HG03571 (cell line): ENCODE measurements around the gene IGSF9B.
A peak's percentile ranks its signal among the peaks of the same experiment; 100 is the strongest.

Source experiments
- ATAC-seq: cut with Tn5 transposase; IDR thresholded peaks from one replicate; pipeline ENCODE4 v1.9.1; 2021; ENCODE audit not compliant: unreplicated experiment

Gene IGSF9B

DNA sequence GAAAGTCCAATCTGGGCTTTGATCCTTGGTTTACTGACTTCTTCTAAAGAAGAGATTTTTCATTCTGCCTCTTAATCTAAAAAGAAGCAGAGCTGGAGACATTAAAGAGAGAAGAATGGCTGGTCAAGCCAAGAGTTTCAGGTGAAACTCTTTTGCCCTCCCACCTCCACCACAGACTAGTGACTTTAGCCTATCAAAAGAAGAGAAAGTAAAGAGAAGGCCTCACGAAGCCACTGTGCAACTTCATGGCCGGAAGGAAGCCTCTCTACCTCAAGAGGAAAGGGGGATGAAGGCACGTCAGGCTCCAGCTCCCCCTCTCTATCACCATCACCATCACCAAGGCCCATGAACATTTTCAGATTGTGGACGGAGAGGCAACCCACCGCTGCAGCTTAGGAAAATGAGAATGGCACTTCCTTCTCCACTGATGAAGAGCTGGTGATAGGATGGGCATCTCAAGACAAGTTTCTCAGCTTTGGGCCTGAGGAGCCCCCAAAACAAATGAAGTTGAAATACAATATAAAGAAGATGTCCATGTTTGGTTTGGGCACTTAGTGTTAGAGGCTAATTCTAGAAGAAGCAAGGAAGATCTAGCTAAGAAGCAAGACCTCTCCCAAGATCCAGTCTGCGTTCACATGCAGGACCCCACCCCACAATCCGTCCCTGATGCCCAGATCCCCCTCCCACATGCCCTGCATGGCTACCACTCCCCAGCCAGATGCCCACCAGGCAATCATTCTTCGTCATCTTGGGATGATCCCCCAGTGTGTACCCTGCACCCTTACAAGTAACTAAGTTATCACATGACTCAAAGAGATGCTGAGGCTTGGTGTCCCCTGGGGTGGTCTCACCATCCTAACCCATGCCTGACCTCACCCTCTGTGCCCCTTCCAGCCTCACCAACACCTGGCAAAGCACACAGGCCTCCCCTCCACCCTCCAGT, 52.6 kb downstream of the IGSF9B start:
- ATAC-seq, result no peak

DNA sequence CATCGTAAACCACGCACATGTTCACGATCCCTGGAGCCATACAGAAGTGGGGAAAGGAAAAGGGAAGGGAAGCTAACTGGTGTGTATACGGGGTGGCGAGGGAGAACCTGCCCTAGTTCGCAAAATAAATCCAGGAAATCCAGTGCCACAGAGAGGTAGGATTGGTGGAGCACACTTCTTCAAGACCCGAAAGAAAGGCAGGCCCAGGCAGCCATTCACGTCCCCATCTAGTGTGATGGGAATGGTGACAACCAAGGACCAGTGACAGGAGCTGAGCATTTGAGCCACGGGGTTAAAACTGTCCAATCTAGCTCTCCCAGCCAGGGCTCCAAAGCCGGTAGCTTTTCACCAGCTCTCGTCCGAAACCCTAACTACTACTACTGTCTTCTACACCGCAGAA, 53.7 kb downstream of the IGSF9B start:
- ATAC-seq, result no peak

DNA sequence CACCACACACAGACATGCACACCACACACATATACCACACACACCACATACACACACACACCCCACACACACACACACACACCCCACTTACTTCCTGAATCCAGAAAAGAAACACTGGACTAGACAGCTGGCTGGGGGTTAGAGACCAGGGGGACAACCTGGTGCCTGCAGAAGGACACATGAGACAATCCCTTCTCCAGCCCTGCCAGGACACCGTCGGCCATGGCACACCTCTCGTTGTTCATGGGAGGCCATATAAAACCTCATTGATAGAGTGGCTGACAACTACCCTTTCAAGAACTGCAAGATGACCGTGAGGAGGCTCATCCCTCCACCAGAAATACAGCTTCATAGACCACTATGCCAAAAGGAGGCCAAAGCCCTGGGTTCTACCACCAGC, 54.3 kb downstream of the IGSF9B start:
- ATAC-seq, result no peak

DNA sequence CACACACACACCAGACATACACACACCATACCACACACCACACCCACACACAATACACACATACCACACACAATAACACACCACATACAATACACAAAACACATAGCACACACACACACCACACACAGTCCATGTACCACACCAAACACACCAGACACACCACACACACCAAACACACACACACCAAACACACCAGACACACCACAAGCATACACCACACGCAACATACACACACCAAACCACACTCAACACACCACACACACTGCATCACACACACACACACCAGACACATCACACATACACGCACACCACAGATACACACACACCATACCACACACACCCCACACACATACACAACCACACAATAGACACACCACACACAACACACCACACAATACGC, 54.8 kb downstream of the IGSF9B start:
- ATAC-seq, result no peak

DNA sequence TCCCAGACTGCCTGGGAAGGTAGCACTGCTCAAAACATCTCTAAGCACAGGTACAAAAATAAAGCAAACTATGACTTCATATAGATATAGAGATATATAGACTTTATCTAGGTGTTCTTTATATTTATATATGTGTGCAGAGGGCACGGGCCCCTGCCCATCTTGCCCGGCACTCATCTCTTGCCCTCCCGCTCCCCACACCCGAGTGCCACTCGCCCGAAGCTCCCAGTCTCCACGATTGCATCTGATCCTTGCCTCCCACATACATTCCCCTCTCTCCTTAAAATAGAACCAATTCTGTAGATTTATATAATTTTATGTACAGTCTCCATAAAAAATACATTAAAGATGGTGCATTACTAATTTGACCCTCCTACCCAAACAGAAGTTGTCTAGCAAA, 55.5 kb downstream of the IGSF9B start:
- ATAC-seq, result no peak

DNA sequence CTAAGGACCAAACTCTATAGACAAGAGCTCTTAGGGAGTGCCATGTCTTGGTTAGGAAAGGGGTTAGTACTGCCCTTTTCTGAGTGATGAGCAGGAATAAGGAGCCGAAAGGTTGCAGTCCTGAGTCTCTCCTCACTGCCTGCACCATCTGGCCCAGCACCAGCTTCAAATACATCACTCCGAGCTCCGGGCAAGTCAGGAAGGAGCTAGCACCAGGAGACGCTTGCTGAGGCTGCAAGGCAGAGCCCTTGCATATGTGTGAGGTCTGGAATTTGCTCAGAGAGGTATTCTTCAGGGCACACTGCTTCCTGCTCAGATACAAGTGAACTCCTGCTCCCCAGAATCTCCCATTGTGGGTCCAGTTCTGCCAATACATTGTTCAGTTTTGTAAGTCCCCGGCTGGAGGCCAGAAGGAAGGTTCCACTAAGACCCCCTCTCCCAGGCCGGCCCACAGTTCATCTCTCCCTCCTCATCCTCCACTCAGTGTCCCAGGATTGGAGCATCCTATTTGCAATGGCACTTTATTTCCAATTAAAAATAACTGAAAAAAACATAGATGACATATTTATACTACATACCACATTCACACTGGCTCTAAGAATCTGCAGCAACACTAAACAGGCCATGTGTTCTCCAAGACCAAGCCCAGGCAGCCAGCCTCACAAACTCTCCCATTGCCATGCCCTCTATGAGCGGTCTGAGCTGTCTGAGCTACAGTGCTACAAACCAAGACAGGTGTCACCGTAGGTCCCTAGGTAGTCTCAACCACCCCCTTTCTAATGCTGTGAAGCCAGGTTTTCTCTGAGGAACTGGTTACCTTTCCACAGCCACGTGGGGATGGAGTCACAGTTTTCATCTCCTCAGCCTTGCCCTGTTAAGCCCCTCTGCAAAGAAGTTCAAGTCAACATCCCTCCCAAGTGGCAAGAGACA, 56.3 kb downstream of the IGSF9B start:
- no peak for ATAC-seq

DNA sequence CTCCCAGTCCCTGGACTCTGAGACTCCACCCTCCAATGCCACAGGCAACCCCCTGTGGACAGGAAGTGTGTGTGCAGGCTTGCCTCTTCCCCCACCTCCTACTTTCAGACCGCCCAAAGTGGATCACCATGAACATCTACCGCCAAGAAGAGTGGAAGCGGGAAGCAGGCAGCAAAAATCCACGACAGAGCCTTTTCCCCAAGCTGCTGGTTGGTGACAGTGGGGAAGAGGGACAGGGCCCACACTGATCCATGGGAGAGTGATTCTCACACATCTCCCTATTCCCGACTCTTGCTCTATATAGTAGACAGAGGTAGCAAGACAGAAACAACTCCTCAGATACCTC, 58.0 kb downstream of the IGSF9B start:
- no peak for ATAC-seq

DNA sequence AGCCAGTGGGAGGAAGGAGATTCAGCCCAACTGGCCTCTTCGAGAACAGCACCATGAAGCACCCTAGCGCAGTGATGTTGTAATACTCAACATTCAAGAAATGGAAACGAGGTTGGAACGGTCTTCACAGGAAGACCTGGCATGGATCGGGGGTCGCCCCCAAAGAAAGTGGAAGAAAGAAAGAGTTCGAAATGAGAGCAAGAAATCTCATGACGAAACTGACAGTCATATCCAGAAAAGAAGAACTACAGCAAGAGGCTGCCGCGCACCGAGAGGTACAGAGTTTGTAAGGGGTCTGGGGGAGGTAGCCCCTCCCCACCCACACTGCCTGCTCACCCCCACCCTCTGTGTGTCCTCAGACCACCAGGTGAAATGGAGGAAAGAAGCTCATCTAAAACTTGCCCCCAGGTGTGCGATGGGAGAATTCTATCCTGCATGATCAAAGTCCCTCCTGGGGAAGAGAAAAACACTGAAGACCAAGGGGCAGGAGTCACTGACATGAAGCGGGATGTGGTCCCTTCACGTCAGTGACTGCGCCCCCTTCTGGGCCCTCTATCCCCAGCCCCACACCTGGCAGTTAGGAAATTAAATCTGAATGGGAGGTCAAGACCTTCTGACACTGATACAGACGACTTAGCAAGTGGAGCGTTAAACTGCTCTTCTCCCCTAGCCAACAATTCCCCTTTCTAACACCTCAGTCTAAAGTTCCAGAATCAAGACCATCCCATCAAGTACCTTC, 58.6 kb downstream of the IGSF9B start:
- no peak for ATAC-seq

DNA sequence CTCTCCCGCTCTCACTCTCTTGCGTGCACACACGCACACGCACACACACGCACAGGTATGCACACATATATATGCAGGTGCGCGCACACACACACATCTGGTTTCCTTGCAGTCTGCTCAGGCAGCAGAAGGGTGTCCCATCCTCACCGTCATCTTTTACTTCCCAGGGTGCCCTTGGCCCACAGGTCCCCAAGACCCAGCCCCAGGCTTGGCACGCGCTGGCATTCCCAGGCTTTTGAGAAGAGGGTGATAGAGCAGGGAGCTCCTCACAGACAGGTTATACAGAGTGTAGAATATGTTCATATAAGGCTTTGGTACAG, 59.5 kb downstream of the IGSF9B start:
- no peak for ATAC-seq

DNA sequence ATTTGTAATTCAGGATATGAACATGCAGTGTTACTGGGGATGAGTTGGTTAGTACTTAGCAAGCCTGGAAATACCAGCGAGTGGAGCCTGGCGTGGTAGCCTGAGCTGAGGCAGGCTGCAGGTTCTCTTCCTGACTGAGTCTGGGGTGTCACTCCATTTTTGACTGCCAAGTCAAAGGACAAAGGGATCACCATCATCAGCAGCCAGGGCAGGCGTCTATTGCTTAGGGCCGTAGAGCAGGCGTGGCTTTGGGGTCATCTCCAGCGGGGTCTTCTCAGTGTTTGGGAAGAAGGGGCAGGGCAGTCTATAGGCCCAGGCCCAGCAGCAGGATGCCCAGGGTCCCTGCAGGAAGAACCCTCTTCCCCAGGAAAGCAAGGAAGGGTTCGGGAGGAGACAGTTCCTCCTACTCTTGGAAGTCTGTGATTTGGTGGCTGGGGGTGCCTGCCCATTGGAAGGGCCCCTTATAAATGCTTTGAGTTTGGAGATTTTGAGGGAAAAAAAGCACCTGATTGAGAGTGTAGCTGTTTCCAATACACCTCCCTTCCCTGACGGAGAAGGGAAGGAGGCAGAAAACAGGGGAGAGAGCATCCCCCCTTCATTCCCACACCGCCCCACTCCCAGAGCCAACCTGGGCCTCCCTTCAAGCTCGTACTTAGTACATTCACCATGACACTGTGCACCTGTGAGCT, 60.0 kb downstream of the IGSF9B start:
- no peak for ATAC-seq

DNA sequence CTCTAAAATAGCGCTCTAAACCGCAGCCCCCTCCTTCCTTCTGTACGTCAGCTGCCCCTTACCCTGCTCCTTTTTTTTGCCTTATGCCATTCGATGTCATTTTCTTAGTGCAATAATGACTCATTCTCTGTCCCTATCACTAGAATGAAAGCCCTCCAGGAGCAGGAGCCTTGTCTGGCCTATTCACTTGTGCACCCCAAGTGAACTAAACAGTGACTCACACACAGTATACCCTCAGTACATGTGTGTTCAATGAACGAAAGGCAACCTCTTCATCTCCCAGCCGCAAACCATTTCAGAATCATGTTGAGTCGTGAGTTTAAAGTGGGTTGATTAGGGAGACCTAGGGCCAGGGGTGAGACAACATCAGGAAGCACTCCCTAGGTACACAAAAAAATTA, 60.7 kb downstream of the IGSF9B start:
- ATAC-seq, result peak; percentile 37

DNA sequence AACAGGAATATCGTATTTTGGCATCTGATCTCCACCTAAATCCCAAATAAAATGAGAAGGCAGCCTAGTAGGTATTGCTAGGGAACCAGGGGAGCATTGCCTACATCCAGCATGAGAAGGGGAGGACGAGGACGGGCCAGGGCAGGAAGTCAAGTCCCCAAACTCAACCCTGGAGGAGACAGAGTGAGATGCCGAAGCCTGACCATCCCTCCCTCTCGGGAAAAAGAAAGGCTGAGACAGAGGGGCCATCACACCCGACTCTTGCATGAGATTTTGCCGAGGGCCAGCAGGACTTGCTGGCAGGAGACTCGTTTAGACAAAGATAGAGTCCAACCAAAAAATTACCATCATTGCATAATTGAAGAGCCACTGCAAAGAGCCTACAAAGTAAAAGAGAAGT, 61.2 kb downstream of the IGSF9B start:
- ATAC-seq, result peak; percentile 24

DNA sequence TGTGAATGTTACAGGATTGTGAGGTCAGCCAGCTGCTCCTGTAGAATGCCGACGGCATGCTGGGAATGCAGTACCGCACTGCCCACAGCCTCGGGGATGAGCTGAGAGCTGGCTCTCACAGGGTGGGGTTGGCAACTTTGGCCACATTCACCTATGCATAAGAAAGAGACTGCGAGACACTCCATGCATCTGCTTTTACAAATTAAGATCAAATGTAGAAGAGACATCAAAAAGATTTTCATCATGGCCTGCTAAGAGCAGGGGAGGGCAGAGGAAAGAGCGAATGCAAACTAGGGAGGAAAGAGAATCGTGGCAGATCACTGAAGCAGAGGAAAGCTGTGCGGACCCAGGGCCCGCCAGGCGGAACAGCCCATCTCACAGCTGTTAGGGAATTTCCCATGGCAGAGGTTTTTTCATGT, 61.7 kb downstream of the IGSF9B start:
- peak; percentile 60 for ATAC-seq

DNA sequence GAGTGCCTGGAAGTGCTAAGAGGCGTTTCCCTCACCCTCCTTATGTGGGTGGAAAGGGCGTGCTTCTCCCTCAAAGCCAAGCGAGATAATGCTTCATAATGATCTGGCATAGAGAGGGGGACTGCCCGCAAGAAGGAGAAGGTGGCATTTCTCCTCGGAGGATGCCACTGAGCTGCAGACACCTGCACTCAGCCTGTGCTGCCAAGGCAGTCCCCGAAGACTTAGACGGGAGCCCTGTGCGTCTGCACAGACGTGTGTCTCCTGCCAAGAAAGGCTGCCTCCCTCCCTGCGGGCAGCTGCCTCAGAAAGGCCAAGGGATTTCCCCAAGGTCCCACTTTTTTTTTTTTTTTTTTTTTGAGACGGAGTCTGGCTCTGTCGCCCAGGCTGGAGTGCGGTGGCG, 63.4 kb downstream of the IGSF9B start:
- no peak for ATAC-seq

DNA sequence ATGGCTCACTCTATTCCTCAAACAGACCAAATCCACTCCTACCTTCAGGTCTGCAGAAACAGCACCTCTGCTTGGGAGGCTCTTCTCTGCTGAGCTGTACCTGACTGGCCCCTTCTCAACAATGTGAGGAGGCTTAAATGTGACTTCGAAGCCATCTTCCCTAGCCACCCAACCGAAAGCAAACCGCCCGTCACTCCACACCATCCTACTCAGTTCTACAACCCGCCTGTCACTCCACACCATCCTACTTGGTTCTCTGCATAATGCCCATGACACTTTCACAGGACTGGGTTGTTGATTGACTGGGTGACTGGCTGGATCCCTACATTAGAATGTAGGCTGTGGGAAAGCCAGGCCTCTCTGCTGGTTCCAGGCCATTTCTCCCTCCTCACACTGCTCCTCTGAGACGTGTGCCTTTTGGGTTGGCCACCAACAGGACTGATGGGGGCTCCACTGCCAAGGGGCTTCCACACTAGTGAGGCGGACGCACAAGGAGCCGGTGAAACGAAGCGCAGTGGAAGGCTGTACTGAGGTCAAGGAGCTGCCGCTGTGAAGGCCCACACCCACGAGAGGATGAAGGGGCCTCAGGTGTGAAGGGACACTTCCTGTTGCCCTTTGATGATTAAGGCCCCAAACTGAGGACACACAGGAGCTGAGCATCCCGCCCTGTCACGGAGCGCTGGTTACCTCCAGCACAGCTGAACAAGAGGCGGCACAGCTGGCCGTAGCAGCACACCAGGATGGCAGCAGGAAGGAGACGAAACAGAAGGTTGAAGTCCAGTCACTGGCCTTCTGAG, 64.0 kb downstream of the IGSF9B start:
- ATAC-seq, result no peak

DNA sequence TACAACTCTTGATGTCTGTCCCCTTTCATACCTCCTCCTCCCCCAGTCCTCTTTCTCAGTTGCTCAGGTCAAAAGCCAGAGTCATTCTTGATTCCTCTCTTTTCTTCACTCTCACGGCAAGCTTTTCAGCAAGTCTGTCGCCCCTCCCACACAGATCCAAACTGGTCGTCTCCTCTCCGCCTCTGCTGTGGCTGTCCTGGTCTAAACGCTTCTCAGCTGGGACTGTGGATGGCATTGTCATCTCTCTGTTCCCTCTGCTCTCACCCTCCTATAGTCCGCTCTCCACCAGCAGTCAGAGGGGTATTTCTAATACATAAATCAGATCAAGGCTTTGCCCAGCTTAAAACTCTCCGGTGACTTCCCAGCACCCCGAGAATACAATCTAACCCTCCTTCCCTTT, 64.6 kb downstream of the IGSF9B start:
- no peak for ATAC-seq

DNA sequence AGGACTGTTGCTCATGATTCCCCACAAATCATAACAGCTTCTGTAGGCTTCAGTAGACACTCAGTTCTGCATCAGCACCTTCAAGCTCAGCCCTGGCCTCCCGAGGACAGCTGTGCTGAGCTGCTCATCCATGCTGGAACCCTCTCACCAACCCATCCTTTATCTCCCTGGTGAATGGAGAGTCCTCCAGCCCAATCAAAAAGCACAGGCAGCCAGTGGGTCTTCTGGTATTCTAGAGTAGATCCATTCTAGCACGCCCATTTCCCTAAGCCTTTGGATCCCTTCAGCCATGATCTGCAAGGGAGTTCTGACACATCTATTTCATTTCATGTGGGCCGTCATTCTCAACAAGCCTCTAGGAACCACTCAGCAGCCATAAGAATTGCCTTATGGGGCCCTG, 66.9 kb downstream of the IGSF9B start:
- no peak for ATAC-seq

DNA sequence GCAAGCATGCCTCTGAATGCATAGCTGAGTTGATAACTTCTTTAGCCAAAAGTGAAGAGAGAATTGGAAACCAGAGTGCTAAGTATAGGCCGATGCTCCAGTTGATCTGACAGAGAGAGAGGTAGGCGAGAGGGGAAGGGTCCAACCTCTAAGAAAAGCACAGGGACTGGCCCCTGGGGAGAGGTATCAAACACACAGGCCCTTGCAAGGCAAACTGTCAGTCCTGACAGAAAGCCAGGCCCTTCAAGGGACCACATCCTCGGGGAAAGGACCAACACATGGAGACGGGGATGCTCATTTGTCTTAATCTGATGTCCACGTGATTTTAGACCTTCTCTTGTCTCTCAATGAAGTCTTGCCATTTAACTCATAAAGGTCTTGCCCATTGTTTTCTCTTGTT, 67.6 kb downstream of the IGSF9B start:
- no peak for ATAC-seq

DNA sequence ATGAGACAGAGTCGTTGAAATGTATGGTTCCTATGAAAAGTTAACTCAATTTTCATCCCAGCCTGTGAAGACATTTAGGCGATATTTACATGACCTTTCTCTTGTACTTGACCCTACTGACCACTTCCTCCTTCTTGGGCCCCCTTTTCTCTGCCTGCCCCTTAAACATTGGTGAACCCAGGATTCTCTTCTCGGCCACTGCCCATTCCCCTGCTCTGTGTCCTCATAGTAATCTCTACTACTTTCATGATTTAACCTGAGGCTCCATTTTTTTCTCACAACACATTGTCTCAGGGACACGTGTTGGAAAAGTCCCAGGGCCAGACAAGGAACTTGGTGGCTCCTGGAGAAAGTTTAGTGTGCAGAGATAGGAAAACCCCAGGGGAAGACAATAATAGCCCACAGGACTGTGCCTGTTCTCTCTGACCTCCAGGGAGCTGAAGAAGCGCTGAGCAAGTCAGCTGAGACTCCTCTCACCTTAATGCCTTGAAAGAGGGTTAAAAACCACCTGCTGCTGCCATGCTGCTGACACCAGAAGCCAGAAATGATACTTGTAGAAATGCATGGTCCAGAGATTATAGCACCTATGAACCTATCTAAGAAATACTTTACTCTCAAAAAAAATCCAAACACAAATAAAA, 69.0 kb downstream of the IGSF9B start:
- ATAC-seq, result no peak

DNA sequence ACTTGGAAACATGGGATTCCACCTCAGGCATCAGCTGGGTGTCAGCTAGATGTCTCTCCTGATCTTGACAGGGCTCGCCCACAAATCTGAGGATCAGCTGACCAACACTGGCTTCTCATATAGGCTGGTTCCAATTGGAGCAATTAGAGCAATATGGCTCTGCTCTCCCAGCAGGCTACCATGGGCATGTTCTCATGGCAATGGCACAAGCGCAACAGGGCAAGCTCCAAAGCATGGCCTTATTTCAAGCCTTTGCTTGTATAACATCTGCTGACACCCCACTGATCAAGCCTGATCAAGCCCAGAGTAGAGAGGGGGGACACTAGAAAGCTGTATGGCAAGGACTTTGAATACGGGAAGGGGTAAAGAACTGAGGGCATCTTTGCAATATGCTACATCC, 70.7 kb downstream of the IGSF9B start:
- ATAC-seq, result no peak
